GM19455 (cell line): ENCODE results near the gene NLRC3.
"Not testable (repeated sequence)": the region's sequence is repeated elsewhere in the genome, so short reads cannot be mapped to it uniquely, and the experiment has no call there.

Source experiments
- ATAC-seq: cut with Tn5 transposase; IDR thresholded peaks from one replicate; pipeline ENCODE4 v1.9.1; 2021; ENCODE audit not compliant: unreplicated experiment

Gene NLRC3

GRCh38 chr16:3519581-3519980, 57.6 kb downstream of the NLRC3 start:
- no peak for ATAC-seq

- ATAC-seq, result no peak
These were observed 58.2 kb downstream of the NLRC3 start for GRCh38 chr16:3518986-3519348.

GRCh38 chr16:3518292-3518985, 58.8 kb downstream of the NLRC3 start:
- ATAC-seq, result no peak

GRCh38 chr16:3515897-3516296, 61.3 kb downstream of the NLRC3 start:
- ATAC-seq, result no peak

GRCh38 chr16:3514621-3515020, 62.6 kb downstream of the NLRC3 start:
- ATAC-seq, result no peak

GRCh38 chr16:3513892-3514583, 63.2 kb downstream of the NLRC3 start:
- no peak for ATAC-seq

GRCh38 chr16:3511286-3512180, 65.7 kb downstream of the NLRC3 start:
- ATAC-seq, result no peak

- ATAC-seq, result no peak
These were observed 66.8 kb downstream of the NLRC3 start for GRCh38 chr16:3510416-3510815.

GRCh38 chr16:3509470-3509928, 67.7 kb downstream of the NLRC3 start:
- no peak for ATAC-seq

GRCh38 chr16:3508736-3509135, 68.5 kb downstream of the NLRC3 start:
- no peak for ATAC-seq

GRCh38 chr16:3503523-3503922, 73.7 kb downstream of the NLRC3 start:
- ATAC-seq, result no peak

- ATAC-seq, result no peak
These were observed 75.3 kb downstream of the NLRC3 start for GRCh38 chr16:3501783-3502400.

GRCh38 chr16:3501412-3501761, 75.8 kb downstream of the NLRC3 start:
- not testable (repeated sequence) for ATAC-seq

- ATAC-seq, result no peak
These were observed 78.2 kb downstream of the NLRC3 start for GRCh38 chr16:3498988-3499387.

GRCh38 chr16:3497771-3498170, 79.4 kb downstream of the NLRC3 start:
- ATAC-seq, result no peak

GRCh38 chr16:3496386-3496785, 80.8 kb downstream of the NLRC3 start:
- no peak for ATAC-seq

- no peak for ATAC-seq
These were observed 82.0 kb downstream of the NLRC3 start, which contains the start of gene C16orf90 for GRCh38 chr16:3495176-3495575. C16orf90 (minus strand) TSS chr16:3495489; CDS start chr16:3495421, 68 bp downstream.

- ATAC-seq, result no peak
These were observed 82.7 kb downstream of the NLRC3 start for GRCh38 chr16:3494386-3494973.

GRCh38 chr16:3492356-3492755, 84.8 kb downstream of the NLRC3 start:
- no peak for ATAC-seq

- ATAC-seq, result no peak
These were observed 86.1 kb downstream of the NLRC3 start for GRCh38 chr16:3490911-3491629.
